NCI-H1105 treated with DMSO at 0.1 percent for 48 hours (cell line): Measurements from ENCODE around the gene MSMP.

Experiments
- DNase-seq: peaks from one replicate; lab custom pipeline; 2025; lab: John Stamatoyannopoulos, UW

The MSMP gene

GRCh38 chr9:35754264-35754663 lies at the start of gene MSMP:
Gene MSMP (minus strand): TSS chr9:35754276. CDS start chr9:35754129, 147 bp downstream.
- no peak for DNase-seq

- no peak for DNase-seq
These were observed 47.5 kb upstream of the MSMP start for GRCh38 chr9:35801328-35802128.

- DNase-seq: no peak
These were observed 46.5 kb upstream of the MSMP start for GRCh38 chr9:35800530-35800929.

- DNase-seq: no peak
These were observed 44.7 kb upstream of the MSMP start for GRCh38 chr9:35798658-35799374.

GRCh38 chr9:35797311-35798109 lies 43.4 kb upstream of the MSMP start:
- no peak for DNase-seq

GRCh38 chr9:35795695-35796094 lies 41.6 kb upstream of the MSMP start:
- DNase-seq: no peak

- no peak for DNase-seq
These were observed 39.4 kb upstream of the MSMP start for GRCh38 chr9:35793461-35793860.

GRCh38 chr9:35792826-35793225 lies 38.8 kb upstream of the MSMP start:
- no peak for DNase-seq

GRCh38 chr9:35792024-35792813 lies 38.1 kb upstream of the MSMP start:
- DNase-seq: no peak

- no peak for DNase-seq
These were observed 37.3 kb upstream of the MSMP start, which contains the start of gene NPR2 for GRCh38 chr9:35791297-35791921. Gene NPR2 (plus strand): TSS chr9:35791591. CDS start chr9:35792409, 818 bp downstream.

- DNase-seq: peak; percentile 88
These were observed 36.6 kb upstream of the MSMP start for GRCh38 chr9:35790385-35791296.

GRCh38 chr9:35790025-35790384 lies 35.9 kb upstream of the MSMP start:
- no peak for DNase-seq

- no peak for DNase-seq
These were observed 35.5 kb upstream of the MSMP start for GRCh38 chr9:35789541-35789940.

GRCh38 chr9:35783418-35783817 lies 29.3 kb upstream of the MSMP start:
- DNase-seq: no peak

- no peak for DNase-seq
These were observed 27.0 kb upstream of the MSMP start for GRCh38 chr9:35781066-35781465.

GRCh38 chr9:35778496-35778895 lies 24.4 kb upstream of the MSMP start:
- no peak for DNase-seq

GRCh38 chr9:35776018-35776417 lies 21.9 kb upstream of the MSMP start:
- DNase-seq: peak; percentile 89

GRCh38 chr9:35774907-35775635 lies 21.0 kb upstream of the MSMP start:
- DNase-seq: peak; percentile 28

- peak; percentile 55 for DNase-seq
These were observed 17.9 kb upstream of the MSMP start for GRCh38 chr9:35771943-35772342.
